Brain microvascular endothelial cell (primary cell): ENCODE measurements around the gene ACTA2.

Experiments
- DNase-seq: peaks from one replicate; pipeline ENCODE4 v3.0.0-alpha.2; 2020
- H3K27ac ChIP-seq: fragments of 250-450 bp; sonication (Bioruptor Pico); 2 replicates; pipeline ENCODE4 v1.5.1; 2020; ENCODE audit warnings: mild to moderate bottlenecking, moderate library complexity
- H3K27me3 ChIP-seq: fragments of 250-450 bp; sonication (Bioruptor Pico); replicated peaks from 2 replicates; pipeline ENCODE4 v1.5.1; 2020; ENCODE audit warnings: mild to moderate bottlenecking
- H3K36me3 ChIP-seq: fragments of 250-450 bp; sonication (Bioruptor Pico); replicated peaks from 2 replicates; pipeline ENCODE4 v1.5.1; 2020; ENCODE audit warnings: mild to moderate bottlenecking
- H3K4me3 ChIP-seq: 2 replicates; pipeline ENCODE4 v1.5.1; 2011; ENCODE audit warnings: low read depth, mild to moderate bottlenecking, control low read depth, low read length, moderate library complexity
- in situ Hi-C: cut with HindIII; loops from 2 replicates; pipeline ENCODE4 v1.10.0; 2017; ENCODE audit warnings: low sequenced_read_pairs, low pct_ligation_motif_present
- TF ChIP-seq, protein P1 (sequence below): IDR thresholded peaks from 2 replicates; pipeline ENCODE4 v1.5.1; 2011; ENCODE audit warnings: low read depth, mild to moderate bottlenecking, moderate library complexity, low read length, control low read depth, inconsistent platforms; ENCODE audit errors: missing control alignments

Gene ACTA2

DNA sequence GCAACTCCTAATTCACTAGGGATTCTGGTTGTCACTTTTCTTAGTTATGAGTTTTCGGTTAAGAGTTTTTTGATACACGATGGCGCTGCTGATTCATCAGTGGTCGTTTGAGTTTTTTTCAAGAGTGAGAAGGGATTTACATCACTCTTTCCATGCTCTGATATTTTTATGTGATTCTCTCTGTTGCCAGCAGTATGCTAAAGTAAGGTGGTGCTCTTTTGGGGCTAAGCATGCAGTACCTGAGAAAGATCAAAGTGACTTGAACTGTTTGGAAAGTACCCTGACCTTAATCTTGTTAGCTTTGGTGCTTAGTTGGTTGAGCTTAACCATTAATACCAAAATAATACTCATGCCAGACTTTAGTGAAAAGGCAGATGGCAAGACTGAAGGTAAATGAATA is 44.4 kb downstream of the ACTA2 start:
- in situ Hi-C loops: no loop called here
- H3K27ac ChIP-seq: no peak overlapping the region
- TF ChIP-seq, protein P1, sequence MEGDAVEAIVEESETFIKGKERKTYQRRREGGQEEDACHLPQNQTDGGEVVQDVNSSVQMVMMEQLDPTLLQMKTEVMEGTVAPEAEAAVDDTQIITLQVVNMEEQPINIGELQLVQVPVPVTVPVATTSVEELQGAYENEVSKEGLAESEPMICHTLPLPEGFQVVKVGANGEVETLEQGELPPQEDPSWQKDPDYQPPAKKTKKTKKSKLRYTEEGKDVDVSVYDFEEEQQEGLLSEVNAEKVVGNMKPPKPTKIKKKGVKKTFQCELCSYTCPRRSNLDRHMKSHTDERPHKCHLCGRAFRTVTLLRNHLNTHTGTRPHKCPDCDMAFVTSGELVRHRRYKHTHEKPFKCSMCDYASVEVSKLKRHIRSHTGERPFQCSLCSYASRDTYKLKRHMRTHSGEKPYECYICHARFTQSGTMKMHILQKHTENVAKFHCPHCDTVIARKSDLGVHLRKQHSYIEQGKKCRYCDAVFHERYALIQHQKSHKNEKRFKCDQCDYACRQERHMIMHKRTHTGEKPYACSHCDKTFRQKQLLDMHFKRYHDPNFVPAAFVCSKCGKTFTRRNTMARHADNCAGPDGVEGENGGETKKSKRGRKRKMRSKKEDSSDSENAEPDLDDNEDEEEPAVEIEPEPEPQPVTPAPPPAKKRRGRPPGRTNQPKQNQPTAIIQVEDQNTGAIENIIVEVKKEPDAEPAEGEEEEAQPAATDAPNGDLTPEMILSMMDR: no peak
- no peak for DNase-seq
- no peaks in the 10 kb centered on the region for H3K27me3 ChIP-seq
- H3K4me3 ChIP-seq: no peak overlapping the region
- H3K36me3 ChIP-seq: peaks cover 6% of the 10 kb centered on the region

DNA sequence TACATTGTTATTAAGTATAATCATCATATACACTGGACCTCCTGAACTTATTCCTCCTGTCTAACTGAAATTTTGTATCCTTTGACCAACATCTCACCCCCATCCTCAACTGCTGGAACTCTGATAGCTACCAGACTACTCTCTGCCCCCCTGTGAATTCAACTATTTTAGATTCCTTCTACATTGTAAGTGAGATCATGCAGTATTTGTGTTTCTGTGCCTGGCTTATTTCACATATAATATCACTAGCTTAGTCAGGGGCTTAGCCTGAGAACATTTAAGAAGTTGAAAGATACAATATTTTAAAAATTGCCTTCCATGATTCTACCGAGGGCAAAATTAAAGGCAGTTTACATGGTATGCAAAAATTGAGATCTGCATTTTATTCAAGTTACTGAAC is 45.7 kb downstream of the ACTA2 start:
- peaks cover 6% of the 10 kb centered on the region for H3K36me3 ChIP-seq
- no peak overlapping the region for H3K4me3 ChIP-seq
- TF ChIP-seq, protein P1: no peak
- no peaks in the 10 kb centered on the region for H3K27me3 ChIP-seq
- no peak for DNase-seq
- no peak overlapping the region for H3K27ac ChIP-seq
- in situ Hi-C loops: no loop called here

DNA sequence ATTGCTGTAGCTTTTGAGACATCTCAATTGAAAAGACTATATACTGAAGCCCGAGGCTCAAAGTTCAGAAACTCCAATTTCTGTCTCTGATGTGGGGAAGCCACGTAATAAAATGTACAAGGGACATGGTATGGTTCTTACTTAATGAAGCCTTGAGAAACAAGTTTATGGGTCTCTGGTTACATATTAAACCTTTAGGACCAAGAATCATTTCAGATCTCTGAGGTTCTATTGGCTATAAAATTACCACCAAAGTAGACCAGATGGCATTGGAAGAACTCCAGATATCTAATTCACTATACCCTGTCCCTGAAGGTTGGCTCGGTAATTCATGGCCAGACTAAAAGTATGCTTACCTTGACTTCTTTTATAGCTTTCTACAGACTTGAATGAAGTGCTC is 48.9 kb downstream of the ACTA2 start:
- Histone ChIP-seq H3K27me3 (no peaks in the 10 kb centered on the region), H3K36me3 (peaks cover 6% of the 10 kb centered on the region), H3K27ac (no peak overlapping the region), H3K4me3 (no peak overlapping the region)
- in situ Hi-C loops: no loop called here
- DNase-seq: no peak
- TF ChIP-seq, protein P1: no peak

DNA sequence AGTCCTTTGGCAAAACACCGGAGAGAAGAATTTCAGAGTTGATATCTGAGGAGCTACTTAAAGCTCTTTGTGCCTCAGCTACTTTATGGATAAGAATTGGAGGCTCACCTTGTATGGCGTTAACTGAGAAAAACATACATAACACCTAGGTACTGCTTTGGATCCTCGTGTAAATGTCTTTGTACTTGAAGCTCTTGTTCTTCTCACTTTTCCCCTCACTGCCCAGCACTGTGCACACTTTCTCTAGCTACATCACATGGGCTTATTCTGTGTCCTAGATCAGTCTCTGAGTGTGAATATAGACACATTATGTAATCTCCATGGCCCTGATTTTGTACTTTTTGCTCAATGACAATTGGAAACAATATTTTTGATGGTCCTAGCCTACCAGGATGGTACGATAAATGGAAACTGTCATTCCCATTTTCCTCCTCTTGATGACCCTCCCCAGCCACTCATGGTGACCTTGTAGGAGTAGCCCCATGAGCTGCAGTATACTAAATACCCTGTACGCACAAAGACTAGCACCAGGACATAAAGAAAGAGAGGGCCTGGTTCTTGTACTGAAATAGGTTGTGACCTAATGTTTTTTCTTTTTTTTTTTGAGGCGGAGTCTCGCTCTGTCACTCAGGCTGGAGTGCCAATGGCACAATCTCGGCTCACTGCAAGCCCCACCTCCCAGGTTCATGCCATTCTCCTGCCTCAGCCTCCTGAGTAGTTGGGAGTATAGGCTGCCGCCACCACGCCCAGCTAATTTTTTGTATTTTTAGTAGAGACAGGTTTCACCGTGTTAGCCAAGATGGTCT is 50.4 kb downstream of the ACTA2 start:
- Histone ChIP-seq H3K4me3 (no peak overlapping the region), H3K27me3 (no peaks in the 10 kb centered on the region), H3K36me3 (peaks cover 6% of the 10 kb centered on the region), H3K27ac (no peak overlapping the region)
- in situ Hi-C loops: no loop called here
- DNase-seq: no peak
- TF ChIP-seq, protein P1: no peak

DNA sequence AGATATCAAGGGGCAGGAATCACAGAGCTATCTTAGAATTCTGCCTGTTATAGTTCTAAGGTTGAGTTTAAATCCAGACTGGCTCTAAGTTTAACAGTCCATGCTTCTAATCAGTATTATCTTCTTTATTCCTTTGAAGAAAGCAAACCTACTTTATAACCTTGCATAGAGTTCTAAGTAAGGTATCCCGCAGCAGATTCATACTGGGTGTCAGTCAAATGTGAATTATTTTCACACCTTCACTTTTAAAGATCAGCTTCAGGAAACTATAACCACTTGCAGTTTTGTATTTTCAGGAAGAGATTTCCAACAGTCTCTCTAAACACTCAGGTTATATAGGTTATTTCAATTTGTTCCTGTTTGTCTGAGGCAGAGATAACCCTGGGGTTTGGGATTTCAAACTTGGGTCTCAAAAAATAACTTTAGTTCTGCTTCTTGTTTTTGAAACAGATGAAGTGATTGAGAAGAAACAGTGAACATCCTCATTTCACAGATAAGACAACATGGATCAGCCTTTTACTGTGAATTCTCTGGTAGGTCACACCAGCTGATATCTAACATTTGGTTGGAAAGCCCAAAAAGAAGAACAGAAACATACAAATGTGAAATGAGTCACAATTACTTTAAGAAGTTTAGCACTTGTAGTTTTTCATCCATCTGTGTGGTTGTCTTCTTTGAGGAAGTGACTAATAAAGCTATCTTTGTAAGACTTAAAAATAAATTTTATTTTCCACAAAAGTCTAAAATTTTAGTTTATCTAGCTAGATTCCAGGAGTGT is 51.2 kb downstream of the ACTA2 start:
- no peak for DNase-seq
- in situ Hi-C loops: no loop called here
- TF ChIP-seq, protein P1: no peak
- Histone ChIP-seq H3K27ac (no peak overlapping the region), H3K4me3 (no peak overlapping the region), H3K36me3 (peaks cover 6% of the 10 kb centered on the region), H3K27me3 (no peaks in the 10 kb centered on the region)
